ENCODE results near the gene MCUB.

DNA sequence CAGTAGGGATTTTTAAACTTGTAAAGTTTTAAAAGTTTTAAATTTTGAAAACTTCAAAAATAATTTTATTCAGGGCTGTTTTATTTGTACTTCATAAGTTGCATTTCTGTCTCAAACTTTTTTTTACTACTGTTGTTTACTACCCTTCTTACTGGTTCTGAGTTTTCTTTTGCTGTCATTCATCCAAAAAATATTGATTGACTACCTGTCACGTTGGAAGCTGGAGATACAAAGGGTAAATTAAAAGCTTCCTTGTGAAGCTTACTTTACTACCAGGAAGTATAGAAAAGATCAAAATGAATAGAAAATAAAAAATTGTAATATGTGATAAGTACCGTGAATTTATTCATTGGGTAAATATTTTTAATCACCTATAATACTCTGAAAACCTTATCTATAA lies 49.4 kb upstream of the MCUB start:
- TF ChIP-seq, protein P1, sequence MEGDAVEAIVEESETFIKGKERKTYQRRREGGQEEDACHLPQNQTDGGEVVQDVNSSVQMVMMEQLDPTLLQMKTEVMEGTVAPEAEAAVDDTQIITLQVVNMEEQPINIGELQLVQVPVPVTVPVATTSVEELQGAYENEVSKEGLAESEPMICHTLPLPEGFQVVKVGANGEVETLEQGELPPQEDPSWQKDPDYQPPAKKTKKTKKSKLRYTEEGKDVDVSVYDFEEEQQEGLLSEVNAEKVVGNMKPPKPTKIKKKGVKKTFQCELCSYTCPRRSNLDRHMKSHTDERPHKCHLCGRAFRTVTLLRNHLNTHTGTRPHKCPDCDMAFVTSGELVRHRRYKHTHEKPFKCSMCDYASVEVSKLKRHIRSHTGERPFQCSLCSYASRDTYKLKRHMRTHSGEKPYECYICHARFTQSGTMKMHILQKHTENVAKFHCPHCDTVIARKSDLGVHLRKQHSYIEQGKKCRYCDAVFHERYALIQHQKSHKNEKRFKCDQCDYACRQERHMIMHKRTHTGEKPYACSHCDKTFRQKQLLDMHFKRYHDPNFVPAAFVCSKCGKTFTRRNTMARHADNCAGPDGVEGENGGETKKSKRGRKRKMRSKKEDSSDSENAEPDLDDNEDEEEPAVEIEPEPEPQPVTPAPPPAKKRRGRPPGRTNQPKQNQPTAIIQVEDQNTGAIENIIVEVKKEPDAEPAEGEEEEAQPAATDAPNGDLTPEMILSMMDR (IDR thresholded peaks at IDR 0.05; ENCODE audit: poor library complexity) = no peak
- TF ChIP-seq EZH2 (IDR thresholded peaks at IDR 0.05; ENCODE audit: borderline replicate concordance) (no peak), EZH2phosphoT487 (IDR thresholded peaks at IDR 0.05; ENCODE audit: low read depth, severe bottlenecking, unreplicated experiment) (no peak)
